Breast epithelium (tissue), 4 donors: ENCODE measurements around the gene SLC37A1. TPM values are rescaled to one million over a fixed set of nuclear protein-coding genes. Genes with fewer than 3 reads are reported as not detected.

ENCODE experiments used
- DNase-seq, 2 donors: peaks; one replicate each; pipeline ENCODE4 v3.0.0-alpha.2; 2019; ENCODE audit warnings: low spot score in 2 of 2
- H3K27ac ChIP-seq, 2 donors: fragments of 200-600 bp; sonication (generic) in 1 of 2; one replicate each; pipeline ENCODE4 v1.5.1; 2016 to 2019; ENCODE audit warnings: mild to moderate bottlenecking in 1 of 2
- H3K27me3 ChIP-seq, 2 donors: fragments of 200-600 bp; sonication (generic) in 1 of 2; one replicate each; pipeline versions ENCODE4 v1.5.1 to v1.6.0; 2017 to 2019; ENCODE audit warnings: control low read depth in 1 of 2, mild to moderate bottlenecking in 1 of 2
- H3K36me3 ChIP-seq: fragments of 200-600 bp; one replicate; pipeline ENCODE4 v1.5.1; 2019
- H3K4me1 ChIP-seq, 2 donors: fragments of 200-600 bp; sonication (generic); one replicate each; pipeline ENCODE4 v1.5.1; 2016 to 2019; ENCODE audit warnings: control low read depth in 1 of 2
- H3K4me3 ChIP-seq, 3 donors: fragments of 200-600 bp; sonication (generic); 1 replicate in 2 of 3; 2 replicates in 1 of 3; pipeline ENCODE4 v1.5.1; 2016 to 2019; ENCODE audit warnings: mild to moderate bottlenecking in 3 of 3, moderate library complexity in 2 of 3
- H3K9me3 ChIP-seq, 2 donors: fragments of 200-600 bp; sonication (generic) in 1 of 2; one replicate each; pipeline ENCODE4 v1.5.1; 2016 to 2019; ENCODE audit warnings: control low read depth in 1 of 2
- CTCF ChIP-seq, 3 donors: fragments of 450-650 bp; IDR thresholded peaks; one replicate each; pipeline ENCODE4 v1.5.1; 2016 to 2017; ENCODE audit warnings: antibody characterized with exemption in 3 of 3, mild to moderate bottlenecking in 3 of 3, moderate library complexity in 3 of 3
- POLR2A ChIP-seq: fragments of 450-650 bp; IDR thresholded peaks from one replicate; pipeline ENCODE4 v1.6.1; 2016; ENCODE audit warnings: antibody characterized with exemption, mild to moderate bottlenecking, moderate library complexity
- POLR2AphosphoS5 ChIP-seq, 3 donors: sonication (generic); formaldehyde crosslinking; IDR thresholded peaks; one replicate each; pipeline ENCODE4 v1.6.1; 2017; ENCODE audit warnings: antibody characterized with exemption in 3 of 3
- intact Hi-C: fragments of 100-400 bp; cut with DNase I; formaldehyde crosslinking; loops from one replicate; pipeline ENCODE4 v1.15.1; 2023; ENCODE audit warnings: low total_unique reads
- total RNA-seq, 3 donors: library from RNA; depleted of rRNA; stranded (reverse); fragments of >200 nt; gene quantifications; one replicate each; pipeline ENCODE4 v1.1.0, GENCODE V29; 2016

SLC37A1 gene
- total RNA-seq, 3 donors from 2014 or later = 7.5 to 18.4 (median 18.4) TPM

DNA sequence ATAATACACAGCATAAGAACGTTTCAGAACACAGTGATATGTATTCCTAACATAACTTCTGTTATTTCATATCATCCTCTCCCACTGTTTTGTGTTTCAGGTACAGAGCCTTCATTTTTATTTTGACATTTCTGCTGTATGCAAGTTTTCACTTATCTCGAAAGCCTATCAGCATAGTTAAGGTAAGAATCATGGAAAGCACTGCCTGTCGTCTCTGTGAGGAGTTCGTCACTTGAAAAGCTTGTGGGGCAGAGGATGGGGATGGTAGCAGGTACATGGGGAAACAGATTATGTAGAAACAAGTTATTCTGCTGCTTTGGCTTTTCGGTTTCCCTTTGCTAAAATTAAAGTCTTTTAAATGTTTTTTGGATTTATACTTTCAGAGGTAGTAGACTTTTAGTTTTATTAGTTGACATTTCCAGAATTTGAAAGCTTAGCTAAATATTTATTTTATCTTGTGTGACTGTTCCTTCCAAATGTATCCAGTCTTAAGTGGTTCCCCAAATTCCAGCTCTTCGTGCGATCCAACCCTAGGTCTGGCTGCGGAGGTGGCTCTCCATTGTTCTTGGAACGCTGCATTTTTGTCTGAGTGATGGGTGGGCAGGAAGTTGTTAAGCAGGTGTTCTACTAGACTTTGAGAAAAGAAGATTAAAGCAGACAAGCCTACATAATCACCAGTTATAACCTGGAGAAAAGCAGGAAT, 12.2 kb downstream of the SLC37A1 start:
- Histone ChIP-seq H3K4me1 (peaks cover 0 to 4% of the 10 kb centered on the region in 2 donors), H3K27me3 (no peaks in the 10 kb centered on the region), H3K4me3 (no peak overlapping the region), H3K36me3 (no peaks in the 10 kb centered on the region), H3K9me3 (no peaks in the 10 kb centered on the region), H3K27ac (peak overlapping the region; percentile 76 to 86)
- no peak for DNase-seq
- intact Hi-C loops = no loop called here
- no peak for TF ChIP-seq POLR2AphosphoS5 (IDR thresholded peaks at IDR 0.05)
- TF ChIP-seq POLR2A = no peak
- no peak for TF ChIP-seq CTCF (IDR thresholded peaks at IDR 0.05)

- TF ChIP-seq CTCF (IDR thresholded peaks at IDR 0.05) = no peak
- TF ChIP-seq POLR2A = no peak
- no peak for TF ChIP-seq POLR2AphosphoS5 (IDR thresholded peaks at IDR 0.05)
- H3K4me1 ChIP-seq = peaks cover 0 to 4% of the 10 kb centered on the region in 2 donors
- no peaks in the 10 kb centered on the region for H3K9me3 ChIP-seq
- peak overlapping the region in 1 of 2 donors; percentile 76 for H3K27ac ChIP-seq
- DNase-seq = no peak
- H3K27me3 ChIP-seq = no peaks in the 10 kb centered on the region
- H3K36me3 ChIP-seq = no peaks in the 10 kb centered on the region
- intact Hi-C loops = no loop called here
- H3K4me3 ChIP-seq = no peak overlapping the region
These were observed 12.7 kb downstream of the SLC37A1 start for GRCh38 chr21:42526379-42526727.

GRCh38 chr21:42527127-42527488, 13.5 kb downstream of the SLC37A1 start:
- intact Hi-C loops = no loop called here
- Histone ChIP-seq H3K36me3 (no peaks in the 10 kb centered on the region), H3K27me3 (no peaks in the 10 kb centered on the region), H3K4me3 (no peak overlapping the region), H3K27ac (peak overlapping the region; percentile 76 to 84), H3K9me3 (no peaks in the 10 kb centered on the region), H3K4me1 (peaks cover 0 to 4% of the 10 kb centered on the region in 2 donors)
- peak in 1 of 2 donors; percentile 13 for DNase-seq
- TF ChIP-seq POLR2AphosphoS5 (IDR thresholded peaks at IDR 0.05) = no peak

DNA sequence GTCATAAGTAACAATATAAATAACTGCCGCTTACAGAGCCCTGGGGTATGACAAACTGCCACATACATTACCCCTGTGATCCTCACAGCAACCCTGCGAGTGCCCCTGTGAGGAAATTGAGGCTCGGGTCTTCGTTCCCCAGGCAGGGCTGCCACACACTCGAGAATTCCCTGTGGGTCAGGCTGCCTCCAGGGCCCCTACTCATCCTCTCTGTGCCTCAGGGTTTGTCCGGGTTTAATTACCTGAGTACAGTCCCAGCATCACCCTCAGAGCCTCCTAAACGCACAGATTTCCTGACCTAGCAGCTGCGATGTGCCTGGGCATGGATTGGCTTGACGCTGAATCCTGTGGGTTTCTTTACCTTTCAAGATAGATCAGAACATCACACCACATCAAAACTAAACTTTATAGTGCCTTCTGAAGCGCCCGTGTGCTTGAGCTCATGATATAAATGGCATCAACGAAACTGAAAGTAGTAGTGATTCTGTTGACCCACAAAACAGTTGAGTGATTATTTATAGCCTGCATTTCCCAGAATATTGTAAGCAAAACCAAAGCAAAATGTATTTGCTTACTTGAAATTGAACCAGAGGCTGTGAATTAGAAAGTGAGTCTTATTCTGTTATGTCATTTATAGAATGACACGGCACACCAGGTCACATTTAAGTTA, 14.0 kb downstream of the SLC37A1 start:
- Histone ChIP-seq H3K27ac (peak overlapping the region; percentile 76 to 84), H3K27me3 (no peaks in the 10 kb centered on the region), H3K9me3 (no peaks in the 10 kb centered on the region), H3K4me1 (peaks cover 0 to 4% of the 10 kb centered on the region in 2 donors), H3K36me3 (no peaks in the 10 kb centered on the region), H3K4me3 (peak overlapping the region in 2 of 3 donors; percentile 3 to 33)
- DNase-seq = no peak
- TF ChIP-seq CTCF (IDR thresholded peaks at IDR 0.05) (no peak), POLR2A (no peak), POLR2AphosphoS5 (IDR thresholded peaks at IDR 0.05) (no peak)
- intact Hi-C loops = no loop called here

DNA sequence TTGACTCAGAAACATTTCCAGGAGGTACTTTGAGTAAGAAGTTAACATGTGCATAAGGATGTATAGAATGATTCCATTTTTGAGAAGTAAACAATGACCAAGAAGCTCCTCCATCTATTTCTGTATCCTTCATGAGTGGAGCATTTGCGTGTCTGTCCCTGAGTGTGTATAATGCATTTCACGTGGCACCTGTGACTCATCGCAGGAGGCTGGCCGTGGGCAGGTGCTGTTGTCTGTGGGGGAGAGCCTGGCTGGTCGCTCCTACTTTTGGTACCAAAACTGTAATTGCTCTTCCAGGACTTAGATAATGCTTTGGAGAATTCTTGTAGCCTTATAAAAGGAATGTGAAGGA, 16.5 kb downstream of the SLC37A1 start:
- intact Hi-C loops = no loop called here
- no peak for DNase-seq
- Histone ChIP-seq H3K27ac (no peak overlapping the region), H3K27me3 (no peaks in the 10 kb centered on the region), H3K4me3 (no peak overlapping the region), H3K36me3 (no peaks in the 10 kb centered on the region), H3K9me3 (no peaks in the 10 kb centered on the region), H3K4me1 (no peaks in the 10 kb centered on the region)
- no peak for TF ChIP-seq POLR2AphosphoS5 (IDR thresholded peaks at IDR 0.05)

GRCh38 chr21:42531771-42532170, 18.1 kb downstream of the SLC37A1 start:
- no peaks in the 10 kb centered on the region for H3K27me3 ChIP-seq
- no peaks in the 10 kb centered on the region for H3K36me3 ChIP-seq
- no peak for DNase-seq
- H3K4me3 ChIP-seq = no peak overlapping the region
- no peak overlapping the region for H3K27ac ChIP-seq
- H3K9me3 ChIP-seq = no peaks in the 10 kb centered on the region
- intact Hi-C loops = no loop called here
- H3K4me1 ChIP-seq = no peaks in the 10 kb centered on the region
- TF ChIP-seq POLR2A = no peak
- no peak for TF ChIP-seq CTCF (IDR thresholded peaks at IDR 0.05)
- TF ChIP-seq POLR2AphosphoS5 (IDR thresholded peaks at IDR 0.05) = no peak
